Activated naive CD4-positive, alpha-beta T cell treated with anti-CD3 and anti-CD28 coated beads, Interleukin-2, amount 50 U/mL, for 24 hours (primary cell): ENCODE results near the gene SLC9A3.
"Not testable (repeated sequence)": the region's sequence is repeated elsewhere in the genome, so short reads cannot be mapped to it uniquely, and the experiment has no call there.

ENCODE experiments used
- H3K27ac Mint-ChIP-seq: one replicate; pipeline ENCODE4 v1.8.0; 2021; ENCODE audit warnings: mild to moderate bottlenecking, mixed read lengths
- H3K27me3 Mint-ChIP-seq: one replicate; pipeline ENCODE4 v1.8.0; 2021; ENCODE audit warnings: mixed read lengths
- H3K36me3 Mint-ChIP-seq: one replicate; pipeline ENCODE4 v1.8.0; 2021; ENCODE audit warnings: mixed read lengths
- H3K4me1 Mint-ChIP-seq: one replicate; pipeline ENCODE4 v1.8.0; 2021; ENCODE audit warnings: mixed read lengths
- H3K4me3 Mint-ChIP-seq: one replicate; pipeline ENCODE4 v1.8.0; 2021; ENCODE audit warnings: mild to moderate bottlenecking, mixed read lengths
- H3K9me3 Mint-ChIP-seq: one replicate; pipeline ENCODE4 v1.8.0; 2021; ENCODE audit warnings: mixed read lengths

SLC9A3 gene

DNA sequence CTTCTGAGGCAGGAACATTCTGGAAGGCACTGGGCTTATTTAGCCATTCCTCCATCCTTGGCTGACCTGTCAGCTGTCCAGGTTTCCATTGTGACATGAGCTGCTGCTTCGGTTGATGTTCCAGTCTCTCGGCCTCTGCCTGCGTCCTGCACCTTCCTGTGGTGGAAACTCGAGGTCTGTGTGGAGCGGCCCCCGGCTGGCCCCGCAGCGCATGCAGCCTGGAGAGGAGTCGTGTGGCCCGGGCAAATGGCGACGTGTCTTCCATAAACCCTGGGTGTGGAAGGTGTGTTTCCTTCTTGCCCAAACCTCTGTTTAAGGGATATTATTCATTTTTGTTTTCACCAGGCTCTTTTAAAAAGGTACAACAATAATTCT lies 36.5 kb upstream of the SLC9A3 start:
- Mint-ChIP-seq H3K4me1 (no peaks in the 10 kb centered on the region), H3K27me3 (peaks cover 10% of the 10 kb centered on the region), H3K4me3 (no peak overlapping the region), H3K36me3 (no peaks in the 10 kb centered on the region), H3K27ac (no peak overlapping the region), H3K9me3 (no peaks in the 10 kb centered on the region)

DNA sequence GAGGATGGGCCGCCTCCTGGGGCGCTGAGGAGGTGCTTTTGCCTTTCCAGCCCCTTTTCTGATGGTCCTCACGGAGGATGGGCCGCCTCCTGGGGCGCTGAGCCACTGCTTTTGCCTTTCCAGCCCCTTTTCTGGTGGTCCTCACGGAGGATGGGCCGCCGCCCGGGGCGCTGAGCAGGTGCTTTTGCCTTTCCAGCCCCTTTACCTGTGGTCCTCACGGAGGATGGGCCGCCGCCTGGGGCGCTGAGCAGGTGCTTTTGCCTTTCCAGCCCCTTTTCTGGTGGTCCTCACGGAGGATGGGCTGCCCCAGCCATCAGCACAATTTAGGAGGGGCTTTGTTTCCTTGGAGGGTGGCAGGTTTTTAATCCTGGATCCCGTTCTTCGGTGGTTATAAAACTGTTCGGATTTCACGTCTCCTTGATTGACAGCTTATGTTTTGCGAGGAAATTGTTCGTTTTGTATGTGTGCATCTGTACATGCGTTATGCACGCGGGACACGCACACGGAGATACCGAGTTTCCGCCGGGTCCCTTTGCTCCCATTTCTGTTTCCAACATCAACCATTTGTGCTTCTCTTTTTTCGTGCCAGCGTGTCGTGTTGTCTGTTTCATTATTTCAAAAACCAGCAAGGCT lies 34.7 kb upstream of the SLC9A3 start:
- no peaks in the 10 kb centered on the region for H3K36me3 Mint-ChIP-seq
- no peaks in the 10 kb centered on the region for H3K9me3 Mint-ChIP-seq

DNA sequence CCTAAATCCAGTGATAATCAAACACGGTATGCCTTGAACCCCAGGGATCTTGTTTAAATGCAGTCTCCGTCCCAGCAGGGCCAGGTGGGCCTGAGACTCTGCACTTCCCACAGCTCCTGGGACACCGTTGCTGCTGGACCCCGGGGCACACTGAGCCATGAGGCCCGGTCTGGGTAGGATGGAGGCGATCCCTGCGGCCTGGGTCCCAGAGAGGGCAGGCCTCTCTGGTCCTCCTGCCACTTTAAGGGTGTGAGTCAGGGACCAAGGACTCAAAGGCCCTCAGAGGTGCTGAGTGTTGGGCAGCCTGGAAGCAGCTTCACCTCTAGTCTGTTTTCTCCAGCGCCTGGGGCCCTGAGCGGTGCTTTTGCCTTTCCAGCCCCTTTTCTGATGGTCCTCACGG lies 34.1 kb upstream of the SLC9A3 start:
- H3K27ac Mint-ChIP-seq: no peak overlapping the region
- no peaks in the 10 kb centered on the region for H3K4me1 Mint-ChIP-seq
- H3K27me3 Mint-ChIP-seq: peaks cover 9% of the 10 kb centered on the region
- H3K36me3 Mint-ChIP-seq: no peaks in the 10 kb centered on the region
- H3K9me3 Mint-ChIP-seq: no peaks in the 10 kb centered on the region
- H3K4me3 Mint-ChIP-seq: no peak overlapping the region

More for the DNA sequence above, 34.7 kb upstream of the SLC9A3 start:
- peaks cover 9% of the 10 kb centered on the region for H3K27me3 Mint-ChIP-seq
- no peak overlapping the region for H3K27ac Mint-ChIP-seq
- H3K4me1 Mint-ChIP-seq: no peaks in the 10 kb centered on the region
- H3K4me3 Mint-ChIP-seq: no peak overlapping the region

DNA sequence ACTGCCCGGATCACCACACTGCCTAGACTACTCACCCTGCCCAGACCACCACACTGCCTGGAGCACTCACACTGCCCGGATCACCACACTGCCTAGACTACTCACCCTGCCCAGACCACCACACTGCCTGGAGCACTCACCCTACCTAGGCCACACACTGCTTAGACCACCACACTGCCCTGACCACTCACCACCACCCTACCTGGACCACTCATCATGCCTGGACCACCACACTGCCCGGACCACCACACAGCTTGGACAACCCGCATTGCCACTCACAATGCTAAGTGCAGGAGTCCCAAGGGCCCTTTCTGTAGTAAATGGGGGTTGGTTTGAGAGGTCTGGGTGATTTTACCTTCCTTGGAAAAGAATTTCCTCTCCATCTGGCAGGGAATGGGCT lies 33.7 kb upstream of the SLC9A3 start:
- H3K36me3 Mint-ChIP-seq: not testable (repeated sequence)

DNA sequence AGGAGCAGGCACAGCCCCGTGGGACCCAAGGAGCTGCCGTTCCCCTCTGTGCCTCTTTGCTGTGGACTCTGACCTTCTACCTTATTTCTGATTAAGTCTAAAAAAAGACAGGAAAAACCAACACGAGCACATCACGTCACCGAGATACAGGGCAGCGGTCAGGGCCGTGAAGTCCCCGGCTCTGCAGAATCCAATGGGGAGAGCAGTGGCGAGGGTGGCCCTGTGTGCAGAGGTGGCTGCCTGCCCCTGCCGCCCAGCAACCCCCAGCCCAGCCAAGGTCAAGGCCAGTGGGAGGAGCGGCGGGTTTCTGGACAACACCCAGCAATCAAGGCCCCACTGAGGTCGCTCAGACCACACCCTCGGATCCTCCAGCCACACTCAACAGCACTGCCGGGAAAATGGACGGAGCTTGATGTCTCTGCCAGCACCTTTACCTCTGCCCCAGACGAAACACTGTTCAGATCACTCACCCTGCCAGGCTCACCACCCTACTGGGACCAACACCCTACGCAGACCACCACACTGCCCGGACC lies 32.7 kb upstream of the SLC9A3 start:
- Mint-ChIP-seq H3K4me1 (no peaks in the 10 kb centered on the region), H3K9me3 (no peaks in the 10 kb centered on the region), H3K36me3 (no peaks in the 10 kb centered on the region), H3K4me3 (no peak overlapping the region), H3K27ac (no peak overlapping the region), H3K27me3 (peaks cover 9% of the 10 kb centered on the region)

More for the DNA sequence above, 33.7 kb upstream of the SLC9A3 start:
- not testable (repeated sequence) for H3K27me3 Mint-ChIP-seq, H3K9me3 Mint-ChIP-seq, H3K4me3 Mint-ChIP-seq, H3K27ac Mint-ChIP-seq, H3K4me1 Mint-ChIP-seq

DNA sequence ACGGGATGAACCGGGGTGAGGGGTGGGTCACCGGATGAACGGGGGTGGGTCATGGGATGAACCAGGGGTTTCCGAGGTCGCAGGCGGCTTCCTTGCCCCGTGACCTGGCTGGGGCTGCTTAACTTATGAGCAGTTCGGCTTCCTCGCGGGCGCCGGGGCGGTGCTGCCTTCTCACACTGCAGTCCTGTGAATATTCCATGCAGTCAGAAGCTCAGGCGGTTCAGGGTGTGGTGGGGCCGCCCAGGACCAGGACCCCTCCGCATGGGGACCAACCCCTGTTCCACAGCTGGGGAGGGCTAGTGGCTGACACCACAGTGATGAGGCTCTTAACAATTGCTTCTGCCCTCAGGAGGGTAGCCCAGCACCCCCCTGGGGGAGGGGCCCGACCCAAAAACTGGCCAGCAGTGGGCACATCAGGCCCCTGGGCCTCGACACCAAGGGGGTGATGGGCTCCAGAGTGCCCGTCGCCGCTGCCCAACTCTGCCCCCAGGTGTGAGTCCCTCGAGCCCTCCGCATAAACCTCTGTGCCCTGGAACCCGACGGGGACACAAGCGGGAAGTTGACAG lies 30.9 kb upstream of the SLC9A3 start:
- no peaks in the 10 kb centered on the region for H3K4me1 Mint-ChIP-seq
- H3K27me3 Mint-ChIP-seq: peaks cover 6% of the 10 kb centered on the region
- no peaks in the 10 kb centered on the region for H3K9me3 Mint-ChIP-seq
- peaks cover under 1% of the 10 kb centered on the region for H3K36me3 Mint-ChIP-seq
- no peak overlapping the region for H3K4me3 Mint-ChIP-seq
- H3K27ac Mint-ChIP-seq: no peak overlapping the region

DNA sequence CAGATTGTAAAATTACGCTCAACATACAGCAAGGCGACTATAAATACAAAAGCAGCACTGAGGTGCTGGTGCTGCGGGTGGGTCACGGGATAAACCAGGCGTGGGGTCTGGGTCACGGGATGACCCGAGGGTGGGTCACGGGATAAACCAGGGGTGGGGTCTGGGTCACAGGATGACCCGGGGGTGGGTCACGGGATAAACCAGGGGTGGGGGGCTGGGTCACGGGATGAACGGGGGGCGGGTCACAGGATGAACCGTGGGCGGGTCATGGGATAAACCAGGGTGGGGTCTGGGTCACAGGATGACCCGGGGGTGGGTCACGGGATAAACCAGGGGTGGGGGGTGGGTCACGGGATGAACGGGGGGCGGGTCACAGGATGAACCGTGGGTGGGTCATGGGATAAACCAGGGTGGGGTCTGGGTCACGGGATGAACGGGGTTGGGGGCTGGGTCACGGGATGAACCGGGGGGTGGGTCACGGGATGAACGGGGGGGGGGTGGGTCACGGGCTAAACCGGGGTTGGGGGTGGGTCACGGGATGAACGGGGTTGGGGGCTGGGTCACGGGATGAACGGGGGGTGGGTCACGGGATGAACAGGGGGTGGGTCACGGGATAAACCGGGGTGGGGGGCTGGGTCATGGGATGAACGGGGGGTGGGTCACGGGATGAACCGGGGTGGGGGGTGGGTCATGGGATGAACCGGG lies 30.2 kb upstream of the SLC9A3 start:
- no peak overlapping the region for H3K27ac Mint-ChIP-seq
- H3K9me3 Mint-ChIP-seq: no peaks in the 10 kb centered on the region
- H3K27me3 Mint-ChIP-seq: peaks cover 8% of the 10 kb centered on the region
- peaks cover 2% of the 10 kb centered on the region for H3K36me3 Mint-ChIP-seq
- no peaks in the 10 kb centered on the region for H3K4me1 Mint-ChIP-seq
- no peak overlapping the region for H3K4me3 Mint-ChIP-seq

DNA sequence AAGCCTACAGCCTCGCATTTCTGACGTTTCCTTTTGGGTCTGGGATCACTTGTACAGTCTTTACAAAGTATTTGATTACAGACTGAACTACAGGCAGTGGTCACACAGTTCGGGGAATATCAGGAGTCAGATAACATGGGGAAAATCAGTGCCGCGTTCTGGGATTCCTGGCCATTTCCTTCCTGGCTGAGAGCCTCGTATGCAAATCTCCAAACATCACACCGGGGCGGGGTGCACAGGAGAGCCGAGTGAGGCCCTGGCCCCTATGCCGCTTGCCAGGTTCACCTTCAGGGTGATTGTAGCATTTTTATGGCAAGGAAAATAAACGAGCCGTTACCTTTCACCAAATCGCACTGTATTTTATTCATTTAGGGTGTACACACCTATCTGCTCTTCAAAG lies 29.6 kb upstream of the SLC9A3 start:
- no peaks in the 10 kb centered on the region for H3K9me3 Mint-ChIP-seq

DNA sequence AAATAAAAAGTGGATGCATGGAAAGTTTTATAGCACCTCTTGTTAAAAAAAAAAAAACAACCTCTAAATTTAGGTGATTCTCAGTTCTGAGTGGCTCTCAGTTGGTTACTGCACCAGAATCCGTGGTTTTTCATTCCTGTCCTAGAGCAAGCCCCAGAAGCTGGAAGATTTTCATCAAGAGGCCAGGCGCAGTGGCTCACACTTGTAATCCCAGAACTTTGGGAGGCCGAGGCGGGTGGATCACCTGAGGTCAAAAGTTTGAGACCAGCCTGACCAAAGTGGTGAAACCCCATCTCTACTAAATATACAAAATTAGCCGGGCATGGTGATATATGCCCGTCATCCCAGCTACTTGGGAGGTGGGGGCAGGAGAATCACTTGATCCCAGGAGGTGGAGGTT lies 27.2 kb upstream of the SLC9A3 start:
- Mint-ChIP-seq H3K9me3 (no peaks in the 10 kb centered on the region), H3K27me3 (peaks cover 14% of the 10 kb centered on the region), H3K4me3 (no peak overlapping the region), H3K4me1 (no peaks in the 10 kb centered on the region), H3K36me3 (peaks cover 2% of the 10 kb centered on the region), H3K27ac (peak overlapping the region; percentile 46)

More for the DNA sequence above, 29.6 kb upstream of the SLC9A3 start:
- H3K27me3 Mint-ChIP-seq: peaks cover 9% of the 10 kb centered on the region
- no peaks in the 10 kb centered on the region for H3K4me1 Mint-ChIP-seq
- peaks cover 2% of the 10 kb centered on the region for H3K36me3 Mint-ChIP-seq
- H3K27ac Mint-ChIP-seq: no peak overlapping the region
- no peak overlapping the region for H3K4me3 Mint-ChIP-seq

DNA sequence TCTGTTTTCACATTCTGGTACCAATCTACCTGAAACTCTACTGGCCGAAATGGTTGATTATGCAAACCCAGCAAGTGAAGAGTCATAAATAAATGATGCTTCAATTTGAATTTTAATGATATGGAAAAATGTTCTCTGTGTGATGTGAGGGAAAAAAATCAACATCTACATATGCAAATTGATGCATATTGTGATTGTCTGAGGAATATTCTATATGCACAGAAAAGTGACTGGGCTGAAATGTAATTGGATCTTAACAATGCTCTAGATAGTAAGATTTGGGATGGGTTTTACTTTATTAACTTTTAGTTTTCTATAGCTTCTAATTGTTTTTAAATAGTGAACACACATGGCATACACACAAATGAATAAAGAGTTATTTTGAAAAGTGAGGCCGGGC lies 25.0 kb upstream of the SLC9A3 start:
- Mint-ChIP-seq H3K27ac (no peak overlapping the region), H3K27me3 (peaks cover 14% of the 10 kb centered on the region)

DNA sequence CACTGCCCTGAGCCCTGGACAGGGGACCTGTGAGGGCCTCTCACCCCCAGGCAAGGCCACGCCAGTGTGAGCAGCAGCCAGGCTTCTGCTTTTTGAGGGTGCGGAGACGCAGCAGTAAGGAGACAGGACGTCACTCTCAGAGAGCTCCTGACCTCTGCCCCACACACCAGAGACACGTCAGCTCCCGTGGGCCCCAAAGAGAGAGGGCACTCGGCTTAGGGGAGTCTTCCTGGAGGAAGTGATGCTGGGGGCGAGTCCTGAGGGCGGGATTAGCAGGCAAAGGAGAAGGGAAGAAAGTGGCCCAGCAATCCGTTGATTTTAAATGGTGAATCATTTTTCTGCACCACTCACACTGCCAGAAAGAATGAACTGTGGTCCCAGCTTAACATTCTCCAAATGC lies 24.0 kb upstream of the SLC9A3 start:
- Mint-ChIP-seq H3K4me3 (no peak overlapping the region), H3K9me3 (no peaks in the 10 kb centered on the region), H3K4me1 (peaks cover 10% of the 10 kb centered on the region), H3K27me3 (peaks cover 14% of the 10 kb centered on the region), H3K27ac (no peak overlapping the region), H3K36me3 (peaks cover 2% of the 10 kb centered on the region)

More for the DNA sequence above, 25.0 kb upstream of the SLC9A3 start:
- no peaks in the 10 kb centered on the region for H3K4me1 Mint-ChIP-seq
- H3K9me3 Mint-ChIP-seq: no peaks in the 10 kb centered on the region
- H3K36me3 Mint-ChIP-seq: peaks cover 2% of the 10 kb centered on the region
- H3K4me3 Mint-ChIP-seq: no peak overlapping the region

DNA sequence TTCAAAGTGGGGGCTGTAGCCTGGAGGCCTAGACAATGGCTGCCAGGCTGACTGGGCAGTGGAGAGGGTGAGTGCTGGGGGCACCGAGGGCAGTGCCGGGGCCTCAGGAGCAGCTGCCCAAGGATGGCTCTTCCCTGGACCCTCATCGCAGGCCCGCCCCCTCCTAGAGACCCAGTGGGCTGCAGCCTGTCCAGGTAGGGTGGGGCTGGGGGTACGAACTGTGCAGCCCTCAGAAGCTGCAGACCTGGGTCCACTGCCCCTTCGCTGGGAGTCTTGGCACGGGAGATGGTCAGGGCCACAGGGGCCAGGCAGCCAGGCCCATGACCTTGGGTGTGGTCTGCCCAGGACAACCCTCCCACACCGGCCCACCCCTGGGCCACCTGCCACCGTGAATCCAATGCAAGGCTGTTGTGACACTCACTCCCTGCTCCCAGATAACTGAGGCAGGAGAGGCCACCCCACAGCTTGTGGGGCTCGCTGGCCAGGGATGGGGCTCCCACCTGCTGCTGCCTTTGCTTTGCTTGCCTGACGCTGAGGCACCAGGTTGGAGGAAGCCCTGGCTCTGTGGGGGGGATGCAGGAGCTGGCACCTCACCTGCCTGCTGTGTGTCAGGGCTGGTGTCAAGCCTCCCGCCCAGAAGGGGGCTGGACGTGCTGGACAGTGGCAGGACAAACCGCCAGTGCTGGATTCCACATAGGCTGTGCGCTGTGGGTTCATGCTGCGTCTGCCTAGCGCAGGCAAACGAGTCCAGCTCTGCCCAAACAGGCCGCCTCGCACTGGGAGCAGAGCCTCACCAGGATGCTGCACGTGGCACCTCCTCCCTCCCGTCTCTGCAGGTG lies 23.1 kb upstream of the SLC9A3 start:
- Mint-ChIP-seq H3K27ac (no peak overlapping the region), H3K36me3 (peaks cover 2% of the 10 kb centered on the region), H3K4me1 (peaks cover 17% of the 10 kb centered on the region), H3K27me3 (peaks cover 14% of the 10 kb centered on the region), H3K9me3 (no peaks in the 10 kb centered on the region), H3K4me3 (no peak overlapping the region)

DNA sequence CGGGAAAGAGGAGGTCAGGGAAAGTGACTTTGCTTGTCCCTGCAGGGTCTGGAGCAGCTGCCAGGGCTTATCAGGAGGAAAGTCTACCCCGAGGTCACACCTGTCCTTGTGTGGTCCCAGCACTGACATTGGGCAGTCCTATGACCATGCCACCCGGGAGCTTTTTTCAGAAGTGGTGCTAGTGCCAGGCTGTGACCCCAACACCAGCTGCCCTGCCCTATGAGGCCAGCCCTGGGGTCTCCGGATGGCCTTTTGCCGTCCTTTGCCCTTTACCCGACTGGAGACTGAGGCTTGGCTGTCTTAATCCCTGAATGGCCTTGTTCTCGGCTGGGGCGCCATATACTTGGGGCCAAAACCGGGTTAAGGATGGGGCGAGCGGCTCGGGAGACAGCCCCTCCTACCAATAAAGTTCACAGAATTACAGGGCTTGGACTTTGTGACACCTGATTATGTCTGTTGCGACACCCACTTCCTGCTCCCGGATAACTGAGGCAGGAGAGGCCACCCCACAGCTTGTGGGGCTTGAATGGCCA lies 22.2 kb upstream of the SLC9A3 start:
- Mint-ChIP-seq H3K9me3 (no peaks in the 10 kb centered on the region), H3K4me3 (no peak overlapping the region), H3K4me1 (peaks cover 17% of the 10 kb centered on the region), H3K36me3 (peaks cover 2% of the 10 kb centered on the region), H3K27ac (no peak overlapping the region), H3K27me3 (peaks cover 14% of the 10 kb centered on the region)

DNA sequence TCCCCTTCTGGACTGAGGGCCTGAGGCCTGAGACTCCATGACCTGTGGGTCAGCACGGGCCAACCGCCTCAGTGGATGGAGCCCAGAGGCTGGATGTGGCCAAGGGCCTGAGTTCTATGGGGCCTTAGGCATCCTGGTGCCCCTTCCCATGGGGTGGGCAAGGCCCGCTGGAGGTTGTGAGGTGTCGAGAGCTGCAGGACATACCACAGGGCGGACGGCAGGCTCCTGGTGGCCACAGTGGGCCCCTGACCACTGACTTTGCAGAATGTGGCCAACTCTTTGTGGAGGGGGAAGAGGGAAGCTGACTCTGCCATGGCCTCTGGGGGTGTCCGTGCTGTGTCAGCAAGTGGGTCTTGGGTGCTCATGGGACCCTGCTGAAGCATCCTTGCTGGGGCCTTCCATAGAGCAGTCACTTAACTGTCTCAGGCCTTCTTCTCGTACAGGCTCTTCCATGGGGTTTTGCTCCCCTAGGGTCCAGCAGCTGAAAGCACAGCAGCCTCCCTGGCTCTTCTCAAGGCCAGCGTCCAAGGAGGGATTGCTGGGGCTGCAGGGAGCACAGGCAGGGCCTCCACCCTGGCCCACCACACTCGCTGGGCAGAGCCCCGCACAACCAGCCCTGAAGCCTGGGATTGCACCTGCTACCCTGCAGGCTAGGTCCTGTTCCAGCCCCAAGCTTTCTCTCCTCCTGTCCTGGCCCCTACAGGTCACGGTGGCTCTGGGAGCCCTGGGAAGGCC lies 21.6 kb upstream of the SLC9A3 start:
- Mint-ChIP-seq H3K9me3 (no peaks in the 10 kb centered on the region), H3K27ac (no peak overlapping the region)

More for the DNA sequence above, 21.6 kb upstream of the SLC9A3 start:
- H3K27me3 Mint-ChIP-seq: peaks cover 11% of the 10 kb centered on the region
- H3K36me3 Mint-ChIP-seq: peaks cover 2% of the 10 kb centered on the region
- H3K4me1 Mint-ChIP-seq: peaks cover 17% of the 10 kb centered on the region
- H3K4me3 Mint-ChIP-seq: no peak overlapping the region
